Measurements from ENCODE around the gene MTNR1A.

The MTNR1A gene

DNA sequence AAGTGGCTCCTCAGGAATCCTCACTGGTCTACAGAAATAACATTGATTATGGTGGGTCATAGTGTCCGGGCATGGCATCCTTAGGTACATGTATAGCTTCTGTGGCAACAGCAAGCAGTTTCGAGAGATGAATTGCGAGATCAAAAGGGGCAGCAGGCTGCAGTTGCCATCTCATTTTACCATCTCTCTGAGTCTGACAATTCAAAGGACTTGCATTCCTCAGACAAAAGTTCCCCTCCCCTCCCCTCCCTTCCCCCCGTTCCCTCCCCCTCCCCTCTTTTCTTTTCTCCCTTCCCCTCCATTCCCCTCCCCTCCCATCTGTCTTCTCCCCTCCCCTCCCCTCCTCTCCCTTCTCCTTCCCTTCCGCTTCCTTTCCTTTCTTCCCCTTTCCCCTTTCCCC lies 70.2 kb downstream of the MTNR1A start:
- DNase-seq = no peak

GRCh38 chr4:186483656-186484055 lies 71.7 kb downstream of the MTNR1A start:
- no peak for DNase-seq

All from NCI-H187 treated with DMSO at 0.1 percent for 48 hours (cell line).